ENCODE data around the gene RASA3.
A peak's percentile ranks its signal among the peaks of the same experiment; 100 is the strongest.
"Not testable (repeated sequence)": the region's sequence is repeated elsewhere in the genome, so short reads cannot be mapped to it uniquely, and the experiment has no call there.

The RASA3 gene

DNA sequence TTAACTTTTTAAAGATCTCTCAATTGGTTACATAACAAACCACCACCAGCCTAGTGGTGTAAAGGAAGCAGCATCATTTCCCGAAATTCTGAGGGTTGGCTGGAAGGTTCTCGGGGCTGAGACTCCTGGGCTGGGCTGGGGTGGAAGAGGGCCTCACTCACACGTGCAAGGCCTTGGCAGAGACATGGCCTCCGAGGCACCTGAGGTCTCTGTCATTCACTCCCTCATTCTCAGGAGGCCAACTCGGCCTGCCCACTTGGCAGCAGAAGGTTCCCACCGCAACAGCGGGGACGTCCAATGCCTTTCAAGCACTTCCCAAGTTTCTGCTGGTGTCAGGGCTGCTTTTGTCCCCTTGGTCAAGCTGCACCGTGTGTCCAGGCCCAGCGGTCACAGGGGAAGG, 18.6 kb upstream of the RASA3 start:
- no peak for DNase-seq (ENCODE audit: extremely low read depth, low read depth)
- no peak overlapping the region for H3K4me3 ChIP-seq (replicated peaks; ENCODE audit: low read depth, low read length)
- TF ChIP-seq, protein P1, sequence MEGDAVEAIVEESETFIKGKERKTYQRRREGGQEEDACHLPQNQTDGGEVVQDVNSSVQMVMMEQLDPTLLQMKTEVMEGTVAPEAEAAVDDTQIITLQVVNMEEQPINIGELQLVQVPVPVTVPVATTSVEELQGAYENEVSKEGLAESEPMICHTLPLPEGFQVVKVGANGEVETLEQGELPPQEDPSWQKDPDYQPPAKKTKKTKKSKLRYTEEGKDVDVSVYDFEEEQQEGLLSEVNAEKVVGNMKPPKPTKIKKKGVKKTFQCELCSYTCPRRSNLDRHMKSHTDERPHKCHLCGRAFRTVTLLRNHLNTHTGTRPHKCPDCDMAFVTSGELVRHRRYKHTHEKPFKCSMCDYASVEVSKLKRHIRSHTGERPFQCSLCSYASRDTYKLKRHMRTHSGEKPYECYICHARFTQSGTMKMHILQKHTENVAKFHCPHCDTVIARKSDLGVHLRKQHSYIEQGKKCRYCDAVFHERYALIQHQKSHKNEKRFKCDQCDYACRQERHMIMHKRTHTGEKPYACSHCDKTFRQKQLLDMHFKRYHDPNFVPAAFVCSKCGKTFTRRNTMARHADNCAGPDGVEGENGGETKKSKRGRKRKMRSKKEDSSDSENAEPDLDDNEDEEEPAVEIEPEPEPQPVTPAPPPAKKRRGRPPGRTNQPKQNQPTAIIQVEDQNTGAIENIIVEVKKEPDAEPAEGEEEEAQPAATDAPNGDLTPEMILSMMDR (IDR thresholded peaks at IDR 0.05; ENCODE audit: low read depth, low read length, missing control alignments) = no peak

DNA sequence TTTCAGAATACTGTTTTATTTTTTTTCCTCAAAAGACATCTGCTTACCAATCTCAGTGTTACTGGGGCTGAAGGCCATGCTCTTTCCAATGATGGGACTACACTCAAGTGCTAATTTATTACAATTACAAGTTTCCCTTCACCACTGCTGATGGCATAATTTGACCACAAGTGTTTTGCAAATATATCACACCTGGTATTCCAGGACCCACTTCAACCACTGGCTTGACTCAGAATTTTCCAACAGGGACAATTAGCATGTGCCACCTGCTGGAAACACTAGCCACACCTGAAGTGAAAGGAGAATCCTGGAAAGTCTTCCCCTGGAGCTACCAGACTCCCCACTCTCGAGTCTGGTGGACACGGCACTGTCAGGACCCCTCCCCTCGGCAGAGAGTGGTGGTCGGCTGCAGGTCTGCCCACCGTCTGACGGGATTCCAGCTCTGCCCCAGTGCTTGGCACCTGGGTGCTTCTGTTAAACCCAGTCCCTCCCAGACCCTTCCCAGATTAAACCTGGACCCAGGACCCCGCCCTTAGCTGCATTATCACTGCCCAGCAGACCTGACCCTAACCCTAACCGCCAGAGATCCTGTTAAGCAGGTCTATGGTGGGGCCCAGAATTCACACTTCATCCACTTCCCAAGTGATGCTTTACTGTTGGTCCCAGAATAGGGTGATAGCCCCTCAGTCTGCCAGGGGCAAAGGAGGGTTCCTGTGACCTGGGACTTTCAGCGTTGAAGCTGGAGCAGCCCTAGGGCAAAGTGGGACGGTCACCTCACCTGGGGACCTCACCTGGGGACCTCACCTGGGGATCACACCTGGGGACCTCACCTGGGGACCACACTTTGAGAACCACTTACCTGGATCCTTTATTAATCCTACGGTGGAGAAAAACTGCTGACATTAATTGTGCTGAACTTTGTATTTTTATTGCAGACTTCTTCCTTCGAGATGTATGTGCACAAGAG, 17.6 kb upstream of the RASA3 start:
- DNase-seq (ENCODE audit: extremely low read depth, low read depth) = no peak
- TF ChIP-seq, protein P1 (IDR thresholded peaks at IDR 0.05; ENCODE audit: low read depth, low read length, missing control alignments) = no peak
- H3K4me3 ChIP-seq (replicated peaks; ENCODE audit: low read depth, low read length) = no peak overlapping the region

DNA sequence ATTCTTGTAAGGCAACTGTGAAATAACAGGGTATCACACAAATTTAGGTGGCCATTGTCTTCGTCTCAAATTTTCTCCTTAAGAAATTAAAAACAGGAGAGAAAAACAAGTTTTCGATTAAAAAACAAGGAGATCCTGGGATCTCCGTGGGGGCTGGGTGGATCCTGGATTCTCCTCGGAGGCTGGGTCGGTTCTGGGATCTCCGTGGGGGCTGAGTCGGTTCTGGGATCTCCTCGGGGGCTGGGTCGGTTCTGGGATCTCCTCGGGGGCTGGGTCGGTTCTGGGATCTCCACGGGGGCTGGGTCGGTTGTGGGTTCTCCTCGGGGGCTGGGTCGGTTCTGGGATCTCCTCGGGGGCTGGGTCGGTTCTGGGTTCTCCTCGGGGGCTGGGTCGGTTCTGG, 16.5 kb upstream of the RASA3 start:
- H3K4me3 ChIP-seq (replicated peaks; ENCODE audit: low read depth, low read length) = not testable (repeated sequence)

DNA sequence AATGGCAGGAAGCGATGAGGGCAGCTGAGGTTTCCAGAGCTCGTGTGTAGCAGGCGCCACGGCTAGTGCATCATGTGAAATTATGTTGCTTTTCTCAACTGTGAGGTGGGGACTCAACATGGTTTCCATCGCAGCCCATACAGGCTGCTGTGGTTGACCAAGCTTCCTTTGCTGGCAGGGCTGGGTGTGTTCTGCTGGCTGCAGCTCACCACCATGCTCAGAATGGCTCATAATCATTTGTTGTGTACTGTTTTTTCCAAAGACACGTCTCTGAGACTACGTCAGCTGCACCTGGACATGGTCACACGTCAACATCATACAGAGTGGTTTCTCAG, 16.1 kb upstream of the RASA3 start:
- TF ChIP-seq, protein P1 (IDR thresholded peaks at IDR 0.05; ENCODE audit: low read depth, low read length, missing control alignments) = no peak
- DNase-seq (ENCODE audit: extremely low read depth, low read depth) = no peak
- no peak overlapping the region for H3K4me3 ChIP-seq (replicated peaks; ENCODE audit: low read depth, low read length)

More for the DNA sequence above, 16.5 kb upstream of the RASA3 start:
- not testable (repeated sequence) for DNase-seq (ENCODE audit: extremely low read depth, low read depth)

DNA sequence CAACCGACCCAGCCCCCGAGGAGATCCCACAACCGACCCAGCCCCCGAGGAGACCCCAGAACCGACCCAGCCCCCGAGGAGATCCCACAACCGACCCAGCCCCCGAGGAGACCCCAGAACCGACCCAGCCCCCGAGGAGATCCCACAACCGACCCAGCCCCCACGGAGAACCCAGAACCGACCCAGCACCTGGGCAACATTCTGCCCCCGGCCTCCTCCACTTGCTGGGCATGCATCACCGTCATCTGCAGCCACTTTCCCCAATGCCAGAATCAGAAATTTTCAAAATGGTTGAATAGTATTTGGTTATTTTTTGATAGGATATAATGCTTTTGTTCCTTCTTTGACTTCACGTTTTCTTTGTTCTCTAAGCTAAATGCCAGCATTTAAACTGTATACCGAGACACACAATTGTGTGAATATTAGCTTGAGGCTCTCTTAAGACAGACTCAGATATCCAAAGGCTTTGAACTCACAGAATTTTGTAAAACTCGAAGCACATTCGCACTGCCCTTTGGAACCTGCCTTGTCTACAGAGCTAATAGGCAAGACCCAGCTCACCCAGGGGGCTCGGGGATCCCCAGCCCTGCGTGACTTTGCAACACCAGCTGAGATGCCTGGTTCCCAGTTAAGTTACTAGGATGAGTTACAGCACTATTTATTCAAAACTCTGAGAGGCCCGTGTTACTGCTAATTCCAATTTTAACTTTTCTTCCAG, 15.5 kb upstream of the RASA3 start:
- no peak overlapping the region for H3K4me3 ChIP-seq (replicated peaks; ENCODE audit: low read depth, low read length)
- TF ChIP-seq, protein P1 (IDR thresholded peaks at IDR 0.05; ENCODE audit: low read depth, low read length, missing control alignments) = no peak
- no peak for DNase-seq (ENCODE audit: extremely low read depth, low read depth)

DNA sequence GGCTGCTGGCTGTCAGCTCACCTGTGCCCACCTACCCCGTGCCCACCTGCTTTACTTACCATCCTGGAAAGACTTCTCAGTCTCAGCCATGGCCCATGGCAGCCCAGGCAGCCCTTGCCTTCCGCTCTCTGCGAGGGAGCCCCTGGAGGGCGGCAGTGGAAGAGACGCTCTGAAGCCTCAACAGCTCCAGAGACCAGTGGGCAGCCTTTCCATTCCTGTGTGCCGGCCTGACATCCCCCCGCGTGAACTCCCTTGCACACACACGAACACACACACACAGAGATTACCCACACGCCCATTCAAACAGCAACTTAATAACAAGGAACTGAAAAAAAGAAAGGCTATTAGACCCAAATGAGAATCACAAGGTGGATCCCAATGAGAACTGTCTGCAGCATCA, 14.2 kb upstream of the RASA3 start:
- no peak overlapping the region for H3K4me3 ChIP-seq (replicated peaks; ENCODE audit: low read depth, low read length)
- DNase-seq (ENCODE audit: extremely low read depth, low read depth) = no peak
- TF ChIP-seq, protein P1 (IDR thresholded peaks at IDR 0.05; ENCODE audit: low read depth, low read length, missing control alignments) = peak; percentile 19

DNA sequence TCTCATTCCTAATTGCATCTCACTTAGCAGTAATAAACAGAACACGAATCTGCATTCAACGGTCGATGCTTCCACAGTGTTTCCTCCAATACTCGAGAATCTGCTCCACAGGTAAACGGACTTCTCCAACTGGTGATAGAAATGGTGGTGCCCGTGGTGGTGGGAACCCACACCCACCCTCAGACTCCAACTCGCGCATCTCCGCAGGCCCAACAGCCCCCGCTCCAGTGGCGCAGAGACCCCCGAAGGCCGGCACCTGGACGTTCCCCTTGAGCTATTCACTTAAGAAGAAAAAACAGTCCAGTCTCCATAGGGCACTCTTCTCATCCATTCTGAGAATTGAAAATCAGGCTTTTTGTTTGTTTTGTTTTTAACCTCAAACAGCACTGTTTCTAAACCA, 13.8 kb upstream of the RASA3 start:
- TF ChIP-seq, protein P1 (IDR thresholded peaks at IDR 0.05; ENCODE audit: low read depth, low read length, missing control alignments) = no peak
- no peak for DNase-seq (ENCODE audit: extremely low read depth, low read depth)

More for the DNA sequence above, 13.8 kb upstream of the RASA3 start:
- no peak overlapping the region for H3K4me3 ChIP-seq (replicated peaks; ENCODE audit: low read depth, low read length)
